Activated CD4-positive, alpha-beta memory T cell treated with anti-CD3 and anti-CD28 coated beads for 36 hours (primary cell): ENCODE measurements around the gene MAML3. TPM values are rescaled to one million over a fixed set of nuclear protein-coding genes. Genes with fewer than 3 reads are reported as not detected.

ENCODE experiments used
- CTCF ChIA-PET: fragments of 350-600 bp; sonication (Branson Sonifier 250); formaldehyde crosslinking; loops from one replicate; lab custom pipeline; 2021; ENCODE audit warnings: antibody characterized with exemption, inconsistent platforms; lab: Charles Lee
- POLR2A ChIA-PET: fragments of 350-600 bp; sonication (Branson Sonifier 250); formaldehyde crosslinking; loops from one replicate; lab custom pipeline; 2021; ENCODE audit warnings: antibody characterized with exemption; lab: Charles Lee
- DNase-seq: peaks from one replicate; pipeline ENCODE4 v3.0.0-alpha.2; 2020
- H3K27ac Mint-ChIP-seq: one replicate; pipeline ENCODE4 v1.8.0; 2021; ENCODE audit warnings: mixed read lengths
- H3K27me3 Mint-ChIP-seq: one replicate; pipeline ENCODE4 v1.8.0; 2021; ENCODE audit warnings: mixed read lengths
- H3K36me3 Mint-ChIP-seq: one replicate; pipeline ENCODE4 v1.8.0; 2021; ENCODE audit warnings: mixed read lengths
- H3K4me1 Mint-ChIP-seq: one replicate; pipeline ENCODE4 v1.8.0; 2021; ENCODE audit warnings: low read depth, mixed read lengths
- H3K4me3 Mint-ChIP-seq: one replicate; pipeline ENCODE4 v1.8.0; 2021; ENCODE audit warnings: mild to moderate bottlenecking, mixed read lengths
- H3K9me3 Mint-ChIP-seq: one replicate; pipeline ENCODE4 v1.8.0; 2021; ENCODE audit warnings: mixed read lengths
- intact Hi-C: fragments of 100-400 bp; cut with micrococcal nuclease; formaldehyde crosslinking; loops from one replicate; pipeline ENCODE4 v1.15.1; 2023
- total RNA-seq, 2 experiments: library from RNA; stranded (reverse); gene quantifications; one replicate each; pipeline ENCODE4 v1.2.3, GENCODE V29; 2021

MAML3 gene
- total RNA-seq, 2 experiments from 2014 or later, result 0.51 to 0.76 TPM

DNA sequence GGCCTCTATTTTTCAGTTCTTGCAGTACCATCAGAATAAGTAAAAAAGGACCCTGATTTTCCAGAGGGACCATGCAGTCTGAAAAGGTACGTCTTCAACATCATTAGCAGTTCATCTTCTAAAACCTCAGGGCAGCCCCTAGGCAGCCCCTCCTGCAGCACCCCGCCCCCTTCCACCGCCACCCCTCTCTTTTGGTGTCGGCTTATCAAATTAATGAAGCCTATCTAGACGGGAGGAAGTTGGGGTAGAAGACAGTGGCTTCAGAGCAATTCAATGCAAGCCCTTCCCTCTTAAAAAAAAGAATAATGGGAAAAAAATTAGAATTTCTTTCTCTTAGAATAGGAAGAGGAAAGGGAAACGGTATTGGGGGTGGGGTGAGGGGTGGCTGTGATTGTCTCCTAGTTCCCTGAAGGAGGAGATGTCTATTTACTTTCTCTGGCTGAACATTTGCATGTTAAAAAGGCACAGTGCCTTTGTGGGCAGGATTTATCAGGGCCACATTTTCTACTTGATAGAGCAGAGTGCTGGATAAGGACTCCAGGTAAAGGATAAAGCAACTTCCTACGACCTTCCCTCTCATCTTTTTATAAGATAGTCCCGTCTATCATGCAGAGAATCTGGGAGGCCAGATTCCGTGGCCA lies 329.0 kb downstream of the MAML3 start:
- intact Hi-C loops, result no loop called here
- CTCF ChIA-PET, result interaction anchor here (0.6 kb wide), 1 partner anchor 1059 kb away, joined by 3 read pairs; no protein-coding TSS in a partner anchor
- no peak for DNase-seq
- no peaks in the 10 kb centered on the region for H3K36me3 Mint-ChIP-seq
- no peaks in the 10 kb centered on the region for H3K9me3 Mint-ChIP-seq
- POLR2A ChIA-PET, result no interaction called here
- H3K4me3 Mint-ChIP-seq, result no peak overlapping the region
- H3K4me1 Mint-ChIP-seq, result no peaks in the 10 kb centered on the region
- no peaks in the 10 kb centered on the region for H3K27me3 Mint-ChIP-seq
- H3K27ac Mint-ChIP-seq, result no peak overlapping the region

DNA sequence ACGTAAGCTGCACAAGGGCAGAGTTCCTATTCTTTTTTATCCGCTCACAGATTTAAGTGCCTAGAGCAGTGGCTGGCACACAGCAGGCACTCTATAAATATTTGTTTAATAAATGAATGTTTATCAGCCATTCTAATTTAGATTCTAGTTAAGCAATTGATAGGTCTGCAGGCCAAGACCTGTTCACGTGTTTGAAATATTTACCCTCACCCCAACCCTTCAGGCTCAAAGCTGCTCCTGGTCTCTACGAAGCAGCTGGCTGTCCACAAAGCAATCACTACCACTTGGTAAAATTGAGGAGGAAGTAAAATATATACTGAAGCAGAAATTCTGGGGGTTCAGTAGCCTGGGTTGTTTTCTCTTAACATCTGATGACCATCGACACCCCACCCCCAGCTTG lies 330.2 kb downstream of the MAML3 start:
- DNase-seq, result no peak
- H3K4me1 Mint-ChIP-seq, result no peaks in the 10 kb centered on the region
- intact Hi-C loops, result no loop called here
- no peak overlapping the region for H3K4me3 Mint-ChIP-seq
- H3K27ac Mint-ChIP-seq, result no peak overlapping the region
- ChIA-PET POLR2A (no interaction called here), CTCF (no interaction called here)
- no peaks in the 10 kb centered on the region for H3K9me3 Mint-ChIP-seq
- no peaks in the 10 kb centered on the region for H3K27me3 Mint-ChIP-seq
- no peaks in the 10 kb centered on the region for H3K36me3 Mint-ChIP-seq

GRCh38 chr4:139823345-139823744 lies 330.6 kb downstream of the MAML3 start:
- CTCF ChIA-PET, result no interaction called here
- intact Hi-C loops, result no loop called here
- DNase-seq, result no peak
- H3K27ac Mint-ChIP-seq, result no peak overlapping the region
- H3K36me3 Mint-ChIP-seq, result no peaks in the 10 kb centered on the region
- no peaks in the 10 kb centered on the region for H3K9me3 Mint-ChIP-seq
- no peak overlapping the region for H3K4me3 Mint-ChIP-seq
- H3K4me1 Mint-ChIP-seq, result no peaks in the 10 kb centered on the region
- POLR2A ChIA-PET, result no interaction called here
- H3K27me3 Mint-ChIP-seq, result no peaks in the 10 kb centered on the region

DNA sequence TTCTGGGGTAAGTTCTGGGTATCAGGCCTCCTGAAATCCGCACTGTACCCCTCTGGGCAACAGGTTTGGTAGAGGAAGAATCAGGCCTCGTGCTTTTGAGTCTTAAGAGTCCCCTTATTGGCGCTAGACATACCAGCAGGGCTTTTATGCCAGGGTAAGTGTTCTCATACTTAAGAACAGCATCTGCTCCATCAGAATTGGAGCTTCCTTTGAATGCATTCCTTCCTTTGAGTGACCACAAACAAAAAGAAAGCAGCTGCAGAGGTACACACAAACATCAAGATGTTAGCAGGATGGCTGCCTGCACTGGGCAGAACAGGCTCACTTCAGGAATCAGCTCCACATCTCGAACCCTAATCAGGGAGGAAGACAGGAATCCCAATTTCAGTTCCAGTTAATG lies 331.6 kb downstream of the MAML3 start:
- H3K27me3 Mint-ChIP-seq, result no peaks in the 10 kb centered on the region
- no peaks in the 10 kb centered on the region for H3K4me1 Mint-ChIP-seq
- H3K27ac Mint-ChIP-seq, result no peak overlapping the region
- no peak for DNase-seq
- ChIA-PET POLR2A (no interaction called here), CTCF (no interaction called here)
- H3K9me3 Mint-ChIP-seq, result no peaks in the 10 kb centered on the region
- intact Hi-C loops, result no loop called here
- H3K4me3 Mint-ChIP-seq, result no peak overlapping the region
- no peaks in the 10 kb centered on the region for H3K36me3 Mint-ChIP-seq

- no peaks in the 10 kb centered on the region for H3K27me3 Mint-ChIP-seq
- DNase-seq, result no peak
- POLR2A ChIA-PET, result no interaction called here
- intact Hi-C loops, result no loop called here
- H3K4me3 Mint-ChIP-seq, result no peak overlapping the region
- H3K9me3 Mint-ChIP-seq, result no peaks in the 10 kb centered on the region
- H3K36me3 Mint-ChIP-seq, result no peaks in the 10 kb centered on the region
- CTCF ChIA-PET, result no interaction called here
- no peaks in the 10 kb centered on the region for H3K4me1 Mint-ChIP-seq
- no peak overlapping the region for H3K27ac Mint-ChIP-seq
Observed at GRCh38 chr4:139819082-139819481, 334.9 kb downstream of the MAML3 start.

DNA sequence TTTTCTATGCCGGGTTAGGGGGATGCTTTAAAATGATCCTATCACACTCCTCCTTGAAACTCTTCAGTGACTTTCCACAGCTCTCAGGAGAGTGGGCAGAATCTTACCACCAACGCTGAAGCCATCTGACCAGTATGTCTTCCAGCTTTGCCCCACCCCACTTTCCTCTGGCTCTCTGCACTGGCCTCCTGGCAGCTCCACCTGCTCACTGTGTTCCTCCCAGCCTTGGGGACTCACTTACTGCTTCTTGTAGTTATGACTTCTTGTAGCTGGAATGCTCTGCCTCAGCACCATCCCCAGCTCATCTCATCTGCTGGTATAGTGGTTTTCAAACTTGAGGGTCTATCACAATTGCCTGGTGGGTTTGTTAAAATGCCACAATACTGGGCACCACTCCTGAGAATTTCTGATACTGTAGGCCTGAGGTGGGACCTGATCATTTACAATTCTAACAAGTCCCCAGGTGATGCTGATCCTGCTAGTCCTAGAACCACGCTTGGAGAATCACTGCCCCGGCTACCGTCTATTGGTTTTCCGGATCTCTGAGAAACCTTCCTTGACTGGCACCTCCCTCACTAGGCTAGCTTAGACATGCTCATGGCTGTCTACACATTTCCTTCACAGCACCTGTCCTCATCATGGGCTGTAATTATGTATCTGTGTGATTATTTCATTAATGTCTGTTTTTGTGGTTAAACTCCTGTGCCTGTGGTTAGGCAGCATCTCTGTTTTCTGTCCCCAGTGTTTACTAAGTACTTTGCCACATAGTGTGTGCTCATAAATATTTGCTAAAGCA lies 336.1 kb downstream of the MAML3 start:
- CTCF ChIA-PET, result no interaction called here
- no peak for DNase-seq
- no peaks in the 10 kb centered on the region for H3K4me1 Mint-ChIP-seq

GRCh38 chr4:139816856-139817255 lies 337.1 kb downstream of the MAML3 start:
- Mint-ChIP-seq H3K36me3 (no peaks in the 10 kb centered on the region), H3K4me1 (no peaks in the 10 kb centered on the region), H3K4me3 (no peak overlapping the region), H3K27ac (no peak overlapping the region), H3K27me3 (no peaks in the 10 kb centered on the region), H3K9me3 (no peaks in the 10 kb centered on the region)
- ChIA-PET POLR2A (no interaction called here), CTCF (no interaction called here)
- intact Hi-C loops, result no loop called here
- DNase-seq, result no peak

More for the DNA sequence above, 336.1 kb downstream of the MAML3 start:
- POLR2A ChIA-PET, result no interaction called here
- no peaks in the 10 kb centered on the region for H3K36me3 Mint-ChIP-seq
- H3K27ac Mint-ChIP-seq, result no peak overlapping the region
- no peak overlapping the region for H3K4me3 Mint-ChIP-seq
- intact Hi-C loops, result no loop called here
- H3K9me3 Mint-ChIP-seq, result no peaks in the 10 kb centered on the region
- H3K27me3 Mint-ChIP-seq, result no peaks in the 10 kb centered on the region

GRCh38 chr4:139815778-139816601 lies 338.0 kb downstream of the MAML3 start:
- H3K4me3 Mint-ChIP-seq, result no peak overlapping the region
- peaks cover 3% of the 10 kb centered on the region for H3K27me3 Mint-ChIP-seq
- CTCF ChIA-PET, result no interaction called here
- H3K27ac Mint-ChIP-seq, result no peak overlapping the region
- H3K36me3 Mint-ChIP-seq, result no peaks in the 10 kb centered on the region
- H3K4me1 Mint-ChIP-seq, result no peaks in the 10 kb centered on the region
- no peak for DNase-seq
- no peaks in the 10 kb centered on the region for H3K9me3 Mint-ChIP-seq
- intact Hi-C loops, result no loop called here
- POLR2A ChIA-PET, result no interaction called here

DNA sequence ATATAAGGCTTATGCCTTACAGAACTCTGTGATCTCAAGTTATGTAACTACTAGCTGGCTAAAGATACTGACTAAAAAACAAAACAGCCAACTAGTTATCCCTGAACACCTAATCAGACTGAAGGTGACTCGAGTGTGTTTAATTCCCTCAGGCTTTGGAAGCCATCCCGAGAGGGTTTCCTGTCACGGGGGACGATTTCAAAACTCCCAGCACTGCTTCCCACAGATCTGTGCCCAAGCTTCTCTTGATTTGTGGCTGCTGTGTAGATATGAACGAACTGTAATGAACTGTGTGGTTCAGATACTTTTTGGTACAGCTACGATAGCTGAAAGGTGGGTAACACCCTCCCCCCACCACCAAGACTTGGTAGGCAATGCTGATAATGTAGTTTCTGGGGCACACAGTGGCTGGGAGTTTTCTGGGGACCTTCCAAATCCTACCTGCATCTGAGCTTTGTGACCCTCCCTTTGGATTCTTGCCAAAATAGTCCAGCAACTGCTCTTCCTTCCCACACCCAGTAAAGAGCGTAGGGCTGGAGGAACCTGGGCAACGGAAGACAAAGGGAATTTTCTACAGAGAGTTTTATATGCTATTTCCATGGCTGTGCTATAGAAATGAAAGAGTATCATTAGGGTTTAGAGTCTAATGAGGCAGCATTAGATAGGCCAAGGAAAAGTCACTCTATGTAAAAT lies 339.5 kb downstream of the MAML3 start:
- CTCF ChIA-PET, result interaction anchor here (0.5 to 0.6 kb wide), 2 partner anchors 32 to 162 kb away, joined by 3 read pairs; no protein-coding TSS in a partner anchor
- POLR2A ChIA-PET, result no interaction called here

GRCh38 chr4:139813881-139814280 lies 340.1 kb downstream of the MAML3 start:
- intact Hi-C loops, result no loop called here

More for the DNA sequence above, 339.5 kb downstream of the MAML3 start:
- Mint-ChIP-seq H3K27ac (no peak overlapping the region), H3K4me1 (no peaks in the 10 kb centered on the region), H3K9me3 (no peaks in the 10 kb centered on the region), H3K4me3 (no peak overlapping the region), H3K36me3 (no peaks in the 10 kb centered on the region), H3K27me3 (peaks cover 3% of the 10 kb centered on the region)
- intact Hi-C loops, result no loop called here
- no peak for DNase-seq

GRCh38 chr4:139810710-139811109 lies 343.3 kb downstream of the MAML3 start:
- DNase-seq, result no peak
- no peak overlapping the region for H3K4me3 Mint-ChIP-seq
- no peaks in the 10 kb centered on the region for H3K36me3 Mint-ChIP-seq
- ChIA-PET CTCF (no interaction called here), POLR2A (no interaction called here)
- intact Hi-C loops, result no loop called here
- no peaks in the 10 kb centered on the region for H3K4me1 Mint-ChIP-seq
- H3K9me3 Mint-ChIP-seq, result no peaks in the 10 kb centered on the region
- H3K27ac Mint-ChIP-seq, result no peak overlapping the region
- peaks cover 5% of the 10 kb centered on the region for H3K27me3 Mint-ChIP-seq

More at GRCh38 chr4:139813881-139814280, 340.1 kb downstream of the MAML3 start:
- no peak for DNase-seq
- Mint-ChIP-seq H3K4me3 (no peak overlapping the region), H3K27ac (no peak overlapping the region), H3K4me1 (no peaks in the 10 kb centered on the region), H3K27me3 (peaks cover 5% of the 10 kb centered on the region), H3K36me3 (no peaks in the 10 kb centered on the region), H3K9me3 (no peaks in the 10 kb centered on the region)
- ChIA-PET POLR2A (no interaction called here), CTCF (interaction anchor here (0.5 kb wide), 1 partner anchor 162 kb away, joined by 3 read pairs; no protein-coding TSS in a partner anchor)
